Measurements from ENCODE around the gene DDIAS.
A peak's percentile ranks its signal among the peaks of the same experiment; 100 is the strongest.
"Not testable (repeated sequence)": the region's sequence is repeated elsewhere in the genome, so short reads cannot be mapped to it uniquely, and the experiment has no call there.

DDIAS gene, protein sequence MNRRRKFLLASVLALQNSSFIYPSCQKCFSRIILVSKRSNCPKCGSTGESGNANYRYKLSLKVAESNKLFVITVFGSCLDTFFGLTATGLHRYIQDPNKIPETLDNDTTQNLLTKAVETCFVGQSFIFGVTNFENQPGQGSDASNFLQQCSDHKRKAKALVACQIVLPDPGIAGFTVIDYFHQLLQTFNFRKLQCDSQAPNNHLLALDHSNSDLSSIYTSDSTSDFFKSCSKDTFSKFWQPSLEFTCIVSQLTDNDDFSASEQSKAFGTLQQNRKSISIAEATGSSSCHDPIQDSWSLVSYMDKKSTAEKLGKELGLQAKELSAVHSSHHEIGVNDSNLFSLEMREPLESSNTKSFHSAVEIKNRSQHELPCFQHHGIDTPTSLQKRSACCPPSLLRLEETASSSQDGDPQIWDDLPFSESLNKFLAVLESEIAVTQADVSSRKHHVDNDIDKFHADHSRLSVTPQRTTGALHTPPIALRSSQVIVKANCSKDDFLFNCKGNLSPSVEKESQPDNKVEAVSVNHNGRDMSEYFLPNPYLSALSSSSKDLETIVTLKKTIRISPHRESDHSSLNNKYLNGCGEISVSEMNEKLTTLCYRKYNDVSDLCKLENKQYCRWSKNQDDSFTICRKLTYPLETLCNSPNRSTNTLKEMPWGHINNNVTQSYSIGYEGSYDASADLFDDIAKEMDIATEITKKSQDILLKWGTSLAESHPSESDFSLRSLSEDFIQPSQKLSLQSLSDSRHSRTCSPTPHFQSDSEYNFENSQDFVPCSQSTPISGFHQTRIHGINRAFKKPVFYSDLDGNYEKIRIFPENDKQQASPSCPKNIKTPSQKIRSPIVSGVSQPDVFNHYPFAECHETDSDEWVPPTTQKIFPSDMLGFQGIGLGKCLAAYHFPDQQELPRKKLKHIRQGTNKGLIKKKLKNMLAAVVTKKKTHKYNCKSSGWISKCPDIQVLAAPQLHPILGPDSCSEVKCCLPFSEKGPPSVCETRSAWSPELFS

DNA sequence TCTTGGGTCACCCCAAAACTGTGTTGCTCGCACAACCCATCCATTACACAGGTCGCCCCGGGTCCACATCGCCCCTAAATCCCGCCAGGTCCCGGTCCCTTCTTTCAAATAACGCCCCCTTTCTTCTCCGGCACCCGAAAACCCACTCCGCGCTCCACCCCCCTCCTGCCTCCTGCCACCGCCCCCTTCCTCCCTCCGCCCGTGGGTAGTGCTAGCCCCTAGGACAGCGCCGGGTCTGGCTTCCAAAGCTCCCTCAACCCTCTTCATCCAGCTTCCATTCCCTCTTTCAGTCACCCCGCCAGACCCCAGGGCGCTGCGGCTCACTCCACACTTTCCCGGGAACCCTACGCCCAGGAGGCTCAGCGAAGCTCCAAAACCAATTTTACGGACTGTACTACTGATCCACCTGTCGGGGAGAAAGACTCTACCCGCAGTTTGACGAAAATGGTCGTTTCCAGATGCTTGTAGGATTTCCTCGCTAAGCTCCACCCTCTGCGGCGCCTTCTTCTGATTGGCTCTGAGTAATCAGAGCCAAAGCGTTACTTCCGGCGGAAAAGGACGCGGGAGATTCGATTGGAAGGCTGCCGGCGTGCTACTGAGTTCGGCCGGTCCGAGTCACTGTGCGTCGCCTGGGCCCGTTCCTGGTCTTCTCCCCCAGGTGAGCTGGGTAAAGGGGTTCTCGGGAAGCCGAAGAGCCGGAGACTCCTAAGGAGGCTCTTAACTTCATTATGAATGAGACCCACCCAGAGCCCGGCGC, at the start of gene DDIAS:
TSS of gene DDIAS (plus strand) at position 572 of the 757 bp plus-strand sequence. CDS start 13,003 bp downstream, outside the sequence.
- peak; percentile 95 for DNase-seq

DNA sequence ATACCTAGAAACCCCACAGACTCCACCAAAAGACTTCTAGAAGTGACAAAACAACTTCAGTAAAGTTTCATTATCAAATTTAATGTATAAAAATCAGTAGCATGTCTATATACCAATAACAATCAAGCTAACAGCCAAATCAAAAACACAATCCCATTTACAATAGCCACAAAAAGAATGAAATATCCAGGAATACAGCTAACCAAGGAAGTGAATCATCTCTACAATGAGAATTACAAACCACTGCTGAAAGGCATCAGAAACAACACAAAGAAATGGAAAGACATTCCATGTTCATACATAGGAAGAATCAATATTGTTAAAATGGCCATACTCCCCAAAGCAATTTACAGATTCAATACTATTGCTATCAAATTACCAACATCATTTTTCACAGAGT, 47.3 kb upstream of the DDIAS start:
- no peak for DNase-seq

DNA sequence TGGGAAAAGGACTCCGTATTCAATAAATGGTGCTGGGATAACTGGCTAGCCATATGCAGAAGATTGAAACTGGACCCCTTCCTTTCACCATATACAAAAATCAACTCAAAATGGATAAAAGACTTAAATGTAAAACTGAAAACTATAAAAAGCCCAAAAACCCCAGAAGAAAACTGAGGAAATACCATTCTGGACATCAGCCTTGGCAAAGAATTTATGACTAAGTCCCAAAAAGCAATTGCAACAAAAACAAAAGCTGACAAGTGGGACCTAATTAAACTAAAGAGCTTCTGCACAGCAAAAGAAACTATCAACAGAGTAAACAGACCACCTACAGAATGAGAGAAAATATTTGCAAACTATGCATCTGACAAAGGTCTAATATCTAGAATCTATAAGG, 46.6 kb upstream of the DDIAS start:
- DNase-seq = not testable (repeated sequence)

DNA sequence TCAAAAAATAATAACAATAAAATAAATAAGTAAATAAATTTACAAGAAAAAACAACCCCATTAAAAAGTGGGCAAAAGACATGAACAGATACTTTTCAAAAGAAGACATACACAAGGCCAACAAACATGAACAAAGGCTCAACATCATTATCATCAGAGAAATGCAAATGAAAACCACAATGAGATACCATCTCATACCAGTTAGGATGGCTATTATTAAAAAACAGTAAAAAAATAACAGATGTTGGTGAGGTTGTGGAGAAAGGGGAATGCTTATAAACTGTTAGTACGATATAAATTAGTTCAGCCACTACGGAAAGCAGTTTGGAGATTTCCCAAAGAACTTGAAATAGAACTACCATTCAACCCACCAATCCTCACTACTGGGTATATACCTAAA, 45.9 kb upstream of the DDIAS start:
- DNase-seq = no peak

DNA sequence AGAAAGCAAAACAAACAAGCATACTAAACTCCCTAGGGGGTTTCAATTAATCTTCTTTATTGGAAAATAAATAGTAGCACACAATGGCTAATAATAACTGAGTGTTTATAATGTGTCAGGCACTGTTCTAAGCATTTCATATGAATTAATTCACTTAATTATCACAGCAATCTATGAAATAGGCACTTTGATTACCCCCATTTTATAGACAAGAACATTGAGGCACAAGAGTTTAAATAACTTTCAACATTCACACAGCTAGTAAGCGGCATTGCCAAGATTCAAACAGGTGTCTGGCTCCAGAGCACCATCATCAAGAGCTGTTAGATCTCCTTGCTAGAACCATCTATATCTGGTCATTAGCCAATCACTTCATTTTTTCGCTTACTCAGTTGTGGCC, 44.4 kb upstream of the DDIAS start:
- DNase-seq = no peak

DNA sequence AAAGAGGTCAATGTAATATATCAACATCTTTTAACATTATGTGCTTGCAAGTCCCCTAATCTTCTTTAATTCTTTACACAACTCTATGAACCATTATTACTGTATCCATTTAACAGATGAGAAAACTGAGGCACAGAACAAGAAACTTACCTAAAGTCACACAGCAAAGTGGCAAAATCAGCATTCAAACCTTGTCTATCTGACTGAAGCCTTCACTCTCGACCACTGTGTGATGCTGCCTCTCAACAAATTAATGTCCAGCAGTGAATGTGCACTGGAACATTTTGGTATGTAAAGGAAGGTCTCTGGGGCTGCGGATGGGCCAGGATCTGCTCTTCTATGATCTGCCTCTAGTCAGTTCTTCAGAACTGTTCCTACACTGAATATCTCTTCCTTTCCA, 43.4 kb upstream of the DDIAS start:
- DNase-seq = no peak

DNA sequence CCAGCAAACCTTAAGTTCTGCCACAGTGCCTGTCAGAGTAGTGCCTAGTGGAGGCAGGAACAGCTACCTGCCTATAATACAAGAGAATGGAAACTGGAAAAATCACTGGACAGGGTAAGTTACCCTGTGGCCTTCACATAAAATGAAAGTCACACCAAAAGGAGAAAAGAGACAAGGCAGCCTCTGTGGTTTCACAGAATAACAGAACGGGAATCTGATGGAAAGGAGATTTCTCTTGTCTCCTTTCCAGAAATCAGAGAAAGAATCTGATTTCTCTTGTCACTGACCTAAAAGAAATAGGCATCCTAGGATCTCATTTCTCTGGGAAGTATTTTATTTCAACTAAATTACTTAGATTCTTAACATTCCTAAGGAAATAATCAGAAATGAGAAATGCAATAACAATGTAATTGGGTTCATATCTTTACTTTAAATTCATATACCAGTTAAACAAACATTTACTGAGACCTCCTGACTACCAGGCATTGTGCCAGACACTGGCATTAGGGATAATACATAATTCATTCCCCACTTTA, 42.9 kb upstream of the DDIAS start:
- no peak for DNase-seq

DNA sequence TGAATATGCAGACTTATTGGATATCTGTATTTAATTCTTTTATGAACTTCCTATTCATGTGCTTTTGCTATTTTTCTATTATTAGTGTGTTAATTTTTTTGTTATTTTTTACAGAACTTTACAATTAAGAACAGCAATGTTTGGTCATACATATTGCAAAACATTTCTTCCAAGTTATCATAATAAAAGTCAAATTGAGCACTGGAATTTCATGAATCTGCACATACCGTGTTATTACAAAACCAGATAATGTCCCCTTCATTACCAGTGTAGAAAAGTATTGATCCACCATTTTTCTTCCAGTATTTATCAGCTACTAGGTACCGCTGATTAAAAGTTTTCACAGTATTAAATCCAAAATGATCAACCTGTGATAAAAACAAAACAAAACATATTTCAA, 41.8 kb upstream of the DDIAS start:
- no peak for DNase-seq

DNA sequence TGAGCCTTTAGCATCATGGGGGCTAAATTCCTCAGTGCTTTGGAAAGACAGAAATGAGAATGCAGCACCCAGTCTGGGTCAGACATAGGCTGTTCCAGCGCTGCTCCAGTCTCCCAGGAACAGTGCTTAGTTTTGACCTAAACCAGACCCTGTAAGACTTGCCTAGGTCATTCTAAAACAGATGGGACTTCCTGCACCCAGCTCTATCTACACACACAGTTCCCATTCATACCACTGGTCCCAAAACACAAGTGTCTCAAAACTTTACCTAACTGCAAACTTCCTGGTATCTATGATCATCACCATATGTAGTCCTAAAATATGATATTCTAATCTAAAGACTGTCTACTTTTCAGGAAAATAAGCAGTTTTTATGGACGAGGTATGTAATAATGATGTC, 39.2 kb upstream of the DDIAS start:
- no peak for DNase-seq

DNA sequence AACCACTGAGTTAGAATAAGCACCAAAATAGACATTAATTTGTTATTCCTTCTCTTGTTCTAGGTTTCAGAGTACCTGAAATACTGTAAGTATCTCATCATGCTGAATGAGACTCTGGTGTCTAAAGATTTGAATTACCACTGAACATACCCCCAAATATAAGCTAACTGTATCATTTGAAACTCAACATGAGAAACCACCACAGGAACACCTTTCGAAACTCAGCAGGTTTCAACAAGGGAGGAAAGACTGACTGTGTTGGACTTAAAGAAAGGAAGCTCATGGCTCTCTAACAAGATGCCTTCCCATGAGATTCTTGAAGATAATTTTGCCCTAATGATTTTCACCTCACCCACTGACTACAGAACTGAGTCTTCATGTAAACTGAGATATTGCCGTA, 38.3 kb upstream of the DDIAS start:
- DNase-seq = no peak

DNA sequence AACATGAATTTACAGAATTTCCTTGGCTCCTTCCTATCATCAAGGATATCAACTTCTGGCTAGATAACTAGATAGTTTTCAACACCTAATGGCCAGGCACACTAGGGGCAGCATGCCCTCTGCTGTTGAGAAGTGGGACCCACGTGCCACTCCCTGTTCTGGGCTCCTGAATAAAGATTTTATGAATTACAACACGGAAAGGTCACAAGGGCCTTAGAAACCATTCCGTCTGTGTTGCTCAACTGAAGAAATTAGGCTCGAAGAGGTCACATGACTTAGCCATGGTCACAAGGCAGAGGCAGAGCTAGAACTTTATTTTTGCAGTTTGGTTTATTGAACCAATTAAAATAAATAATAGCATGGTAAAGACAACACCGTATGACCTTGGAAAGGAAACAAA, 37.3 kb upstream of the DDIAS start:
- DNase-seq = peak; percentile 85

DNA sequence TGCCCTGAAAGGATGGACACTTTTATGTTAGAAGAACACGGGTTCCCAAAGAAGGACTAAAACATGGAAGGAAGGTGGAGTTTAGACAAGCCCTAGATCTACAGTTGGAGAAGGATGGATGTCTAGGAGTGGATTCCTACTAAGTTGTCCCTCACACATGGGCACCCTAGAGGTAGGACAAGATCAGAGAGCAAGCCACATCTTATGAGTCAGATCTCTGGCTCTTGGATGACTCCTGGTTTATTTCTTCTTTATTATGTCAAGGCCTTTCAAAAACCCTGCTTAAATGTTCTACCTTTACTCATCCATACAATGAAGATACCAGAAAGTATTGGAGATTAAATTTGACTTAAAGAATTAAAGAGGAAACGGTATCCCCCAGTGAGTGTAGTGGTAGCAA, 35.7 kb upstream of the DDIAS start:
- no peak for DNase-seq

DNA sequence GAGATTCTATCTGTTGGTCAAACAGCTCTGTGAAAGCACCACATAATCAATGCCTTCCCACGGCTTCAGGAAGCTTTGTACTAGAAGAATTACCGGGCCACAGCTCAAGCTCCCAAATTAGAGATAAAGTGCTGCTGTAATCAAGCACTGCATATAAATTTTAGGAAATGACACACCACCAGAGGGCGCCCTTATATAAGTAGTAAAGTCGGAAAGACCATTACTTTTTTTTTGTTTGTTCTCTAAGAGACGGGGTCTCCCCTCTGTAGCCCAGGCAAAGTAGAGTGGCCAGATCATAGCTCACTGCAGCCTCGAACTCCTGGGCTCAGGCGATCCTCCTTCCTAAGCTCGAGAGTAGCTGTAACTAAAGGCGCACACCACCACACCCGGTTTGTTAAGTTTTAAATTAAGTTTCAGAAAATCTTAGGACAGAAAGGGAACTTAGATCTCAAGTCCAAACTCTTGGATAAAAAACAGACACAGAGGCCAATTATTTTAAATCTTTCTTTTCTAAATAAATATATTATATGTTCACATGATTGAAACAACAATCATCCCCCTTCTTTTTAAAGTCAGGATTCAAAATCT, 33.9 kb upstream of the DDIAS start:
- DNase-seq = peak; percentile 90

DNA sequence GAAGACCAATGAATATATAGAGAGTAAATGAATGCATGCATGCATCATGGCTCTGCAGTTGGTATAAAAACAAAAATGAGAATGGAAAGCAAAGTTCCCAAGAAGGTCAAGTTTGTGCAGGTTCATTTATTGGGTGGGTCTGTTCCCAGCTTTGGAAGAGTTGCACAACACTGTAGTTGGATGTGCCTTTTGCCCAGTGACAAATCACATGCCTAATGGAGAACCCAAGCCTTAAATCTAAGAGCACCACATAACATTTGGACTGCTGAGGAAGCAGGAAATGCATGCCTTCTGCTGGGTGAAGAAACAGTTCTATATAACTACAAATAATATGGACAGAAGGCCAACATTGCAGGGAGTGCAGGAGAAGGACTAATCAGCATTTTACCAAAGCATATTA, 31.9 kb upstream of the DDIAS start:
- peak; percentile 40 for DNase-seq

DNA sequence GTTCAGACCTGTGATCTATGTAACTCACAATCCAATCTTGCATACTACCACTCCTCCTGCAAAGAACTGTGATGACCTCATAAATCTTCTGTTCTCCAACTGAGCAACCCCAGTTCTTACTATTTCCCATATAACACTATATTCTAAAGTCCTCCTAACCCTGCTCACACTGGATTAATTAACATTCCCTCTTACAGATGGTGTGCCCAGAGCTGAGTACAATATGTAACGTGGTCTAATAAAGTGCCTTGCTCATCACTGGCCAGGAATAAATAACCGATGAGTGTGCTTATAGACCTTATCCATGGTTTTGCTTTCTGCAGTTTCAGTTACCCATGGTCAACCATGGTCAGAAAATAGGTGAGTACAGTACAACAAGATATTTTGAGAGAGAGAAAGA, 29.9 kb upstream of the DDIAS start:
- no peak for DNase-seq

DNA sequence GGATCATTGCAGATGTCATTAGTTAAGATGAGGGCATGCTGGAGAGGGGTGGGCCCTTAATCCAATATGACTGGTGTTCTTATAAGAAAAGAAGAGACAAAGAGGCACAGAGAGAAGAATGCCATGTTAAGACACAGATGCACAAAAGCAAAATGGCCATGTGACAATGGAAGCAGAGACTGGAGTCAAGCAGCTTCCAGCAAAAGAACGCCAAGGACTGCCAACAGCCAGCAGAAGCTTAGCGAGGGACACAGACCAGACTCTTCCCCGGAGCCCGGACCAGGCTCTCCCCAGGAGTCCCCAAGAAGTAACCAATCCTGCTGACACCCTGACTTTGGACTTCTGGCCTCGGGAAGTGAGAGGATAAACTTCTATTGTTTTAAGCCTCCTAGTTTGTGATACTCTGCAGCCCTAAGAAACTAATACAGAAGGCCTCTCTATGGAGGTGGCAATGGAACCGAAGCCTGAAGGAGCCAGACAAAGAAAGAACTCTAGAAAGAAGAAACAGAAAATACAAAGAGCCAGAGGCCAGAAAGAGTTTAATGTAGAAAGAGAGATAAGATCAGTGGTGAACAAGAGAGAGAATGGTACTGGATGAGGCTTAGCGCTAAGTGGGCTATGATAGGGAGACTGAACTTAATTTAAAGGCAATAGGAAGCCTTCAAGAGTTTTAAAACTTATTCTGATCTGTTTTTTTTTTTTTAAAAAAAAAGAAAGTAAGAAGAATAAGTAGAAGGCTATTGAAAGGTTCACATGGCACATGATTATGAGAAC, 29.0 kb upstream of the DDIAS start:
- DNase-seq = no peak

DNA sequence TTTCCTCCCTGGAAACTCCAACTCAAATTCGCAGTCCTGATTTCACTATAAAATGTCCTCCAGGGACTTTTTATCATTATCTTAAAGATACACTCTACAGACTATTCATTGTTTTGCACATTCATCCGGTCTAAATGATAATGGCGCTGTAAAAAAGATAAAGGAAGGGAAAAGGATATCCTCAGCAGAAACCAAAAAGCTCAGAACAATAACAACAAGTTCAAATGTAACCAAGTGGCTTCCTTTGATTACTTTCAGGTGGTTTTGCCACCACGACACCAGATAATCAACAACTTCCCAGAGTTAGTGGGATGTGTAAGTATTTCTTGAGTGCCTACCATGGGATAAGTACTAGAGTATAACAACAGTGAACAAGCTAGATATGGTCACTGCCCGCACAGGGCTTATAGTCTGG, 27.6 kb upstream of the DDIAS start:
- DNase-seq = no peak

DNA sequence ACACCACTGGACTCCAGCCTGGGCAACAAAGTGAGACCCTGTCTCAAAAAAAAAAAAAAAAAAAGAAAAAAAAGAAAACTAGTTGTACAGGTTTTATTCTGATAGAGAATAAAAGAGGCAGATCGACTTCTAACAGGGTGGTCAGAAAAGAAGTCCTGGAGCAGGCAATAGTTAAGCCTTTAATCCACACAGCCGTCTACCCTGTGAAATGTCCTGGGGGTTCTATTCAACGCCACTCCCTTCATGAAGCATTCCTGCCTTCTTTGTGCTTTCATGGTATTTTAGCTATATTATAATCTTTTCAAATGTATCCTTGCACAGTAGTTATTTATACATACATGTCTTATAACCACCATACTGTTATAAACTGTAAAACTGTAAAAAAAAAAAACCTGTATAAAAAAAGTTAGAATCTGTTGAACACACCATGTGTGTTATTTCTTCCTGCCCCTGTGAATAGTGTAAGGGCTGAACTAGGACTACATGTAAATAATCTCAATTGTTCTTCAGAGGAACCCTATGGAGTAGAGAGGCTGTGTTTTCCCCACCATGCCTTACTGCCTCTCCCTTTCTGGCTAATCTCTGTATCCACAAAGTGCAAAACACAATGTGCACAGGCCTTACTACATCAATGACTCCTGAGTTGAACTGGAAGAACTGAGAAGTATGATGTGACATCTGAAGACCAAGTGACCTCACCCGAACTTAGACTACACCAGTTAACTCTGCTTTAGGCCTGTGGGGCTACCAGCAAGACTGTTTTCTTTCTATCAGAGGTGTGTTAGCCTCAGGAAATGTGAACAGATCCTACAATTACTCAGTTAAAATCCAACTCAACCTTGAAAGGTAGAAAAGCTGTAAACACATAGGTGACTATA, 26.7 kb upstream of the DDIAS start:
- DNase-seq = no peak

DNA sequence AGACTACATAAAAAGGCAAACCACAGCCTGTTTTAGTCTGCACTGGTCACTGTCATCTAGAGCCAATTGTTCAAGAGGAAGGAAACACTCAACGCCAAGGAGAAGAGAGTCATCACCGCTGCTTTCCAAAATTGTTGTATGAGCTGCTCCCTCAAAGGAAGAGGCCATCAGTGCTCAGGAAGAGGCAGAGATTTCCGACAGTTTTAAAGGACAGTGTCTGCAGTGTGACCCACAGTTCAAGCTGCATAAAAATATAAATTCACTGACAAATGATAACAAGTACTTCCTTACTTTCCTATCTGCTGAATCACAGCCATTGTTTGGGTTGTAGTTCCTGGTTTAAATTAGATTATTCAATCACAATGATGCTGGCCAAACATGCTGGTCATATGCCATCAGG, 17.7 kb upstream of the DDIAS start:
- DNase-seq = peak; percentile 25
